CD4-positive, alpha-beta T cell treated with Interleukin-15 for 4 hours (primary cell): ENCODE results near the gene ANKRD33B.
"Not testable (repeated sequence)": the region's sequence is repeated elsewhere in the genome, so short reads cannot be mapped to it uniquely, and the experiment has no call there.

Experiments
- DNase-seq: peaks from one replicate; pipeline ENCODE4 v3.0.0-alpha.2; 2020; ENCODE audit warnings: low spot score

The ANKRD33B gene

GRCh38 chr5:10637944-10638343, 74.1 kb downstream of the ANKRD33B start:
- DNase-seq = no peak

GRCh38 chr5:10638723-10639122, 74.9 kb downstream of the ANKRD33B start:
- DNase-seq = not testable (repeated sequence)

GRCh38 chr5:10639846-10640368, 76.0 kb downstream of the ANKRD33B start:
- DNase-seq = no peak

- DNase-seq = no peak
These were observed 78.5 kb downstream of the ANKRD33B start for GRCh38 chr5:10642367-10642766.

- DNase-seq = no peak
These were observed 80.3 kb downstream of the ANKRD33B start for GRCh38 chr5:10644192-10644591.

- DNase-seq = no peak
These were observed 81.3 kb downstream of the ANKRD33B start for GRCh38 chr5:10645146-10645545.

- no peak for DNase-seq
These were observed 81.8 kb downstream of the ANKRD33B start for GRCh38 chr5:10645671-10646070.

- DNase-seq = no peak
These were observed 83.8 kb downstream of the ANKRD33B start for GRCh38 chr5:10647640-10648039.

- no peak for DNase-seq
These were observed 85.2 kb downstream of the ANKRD33B start for GRCh38 chr5:10648806-10649665.

GRCh38 chr5:10649666-10650380, 86.0 kb downstream of the ANKRD33B start:
- no peak for DNase-seq

- DNase-seq = no peak
These were observed 88.3 kb downstream of the ANKRD33B start for GRCh38 chr5:10652151-10652550.

- DNase-seq = no peak
These were observed 88.7 kb downstream of the ANKRD33B start for GRCh38 chr5:10652606-10653005.

GRCh38 chr5:10653043-10653442, 89.2 kb downstream of the ANKRD33B start:
- no peak for DNase-seq

- DNase-seq = no peak
These were observed 90.0 kb downstream of the ANKRD33B start for GRCh38 chr5:10653751-10654400.

- DNase-seq = no peak
These were observed 90.7 kb downstream of the ANKRD33B start for GRCh38 chr5:10654566-10654965.

GRCh38 chr5:10655161-10655971, 91.5 kb downstream of the ANKRD33B start:
- no peak for DNase-seq

GRCh38 chr5:10655972-10656830, 92.3 kb downstream of the ANKRD33B start:
- no peak for DNase-seq

- no peak for DNase-seq
These were observed 94.4 kb downstream of the ANKRD33B start for GRCh38 chr5:10658265-10658664.

GRCh38 chr5:10660135-10660534, 96.3 kb downstream of the ANKRD33B start:
- no peak for DNase-seq

- DNase-seq = no peak
These were observed 97.0 kb downstream of the ANKRD33B start for GRCh38 chr5:10660720-10661387.
